GM19468 (cell line): ENCODE results near the gene BTBD19.
"Not testable (repeated sequence)": the region's sequence is repeated elsewhere in the genome, so short reads cannot be mapped to it uniquely, and the experiment has no call there.

Source experiments
- ATAC-seq: cut with Tn5 transposase; IDR thresholded peaks from one replicate; pipeline ENCODE4 v1.9.1; 2021; ENCODE audit warnings: mild to moderate bottlenecking, moderate library complexity, moderate number of reproducible peaks; ENCODE audit not compliant: unreplicated experiment; ENCODE audit errors: extremely low read depth

The BTBD19 gene

GRCh38 chr1:44807364-44808062 lies 810 bp upstream of the BTBD19 start:
- ATAC-seq = no peak

- ATAC-seq = no peak
Observed at GRCh38 chr1:44808938-44809917, 905 bp downstream of the BTBD19 start.

- no peak for ATAC-seq
Observed at GRCh38 chr1:44810101-44810761, 1.9 kb downstream of the BTBD19 start.

- not testable (repeated sequence) for ATAC-seq
Observed at GRCh38 chr1:44810762-44811105, 2.4 kb downstream of the BTBD19 start.

GRCh38 chr1:44811234-44811633 lies 2.9 kb downstream of the BTBD19 start:
- ATAC-seq = no peak

GRCh38 chr1:44812822-44813543 lies 4.7 kb downstream of the BTBD19 start:
- no peak for ATAC-seq

GRCh38 chr1:44815926-44816325 lies 7.6 kb downstream of the BTBD19 start:
- ATAC-seq = not testable (repeated sequence)

- no peak for ATAC-seq
Observed at GRCh38 chr1:44817307-44817706, 9.0 kb downstream of the BTBD19 start.

- no peak for ATAC-seq
Observed at GRCh38 chr1:44817771-44818495, 9.6 kb downstream of the BTBD19 start.

- ATAC-seq = no peak
Observed at GRCh38 chr1:44819196-44819607, 10.9 kb downstream of the BTBD19 start.

GRCh38 chr1:44819608-44820327 lies 11.4 kb downstream of the BTBD19 start:
- ATAC-seq = peak; percentile 68

GRCh38 chr1:44820328-44821239 lies 12.3 kb downstream of the BTBD19 start:
- ATAC-seq = no peak

- ATAC-seq = no peak
Observed at GRCh38 chr1:44821240-44821715, 13.0 kb downstream of the BTBD19 start.

GRCh38 chr1:44822131-44822701 lies 13.9 kb downstream of the BTBD19 start:
- no peak for ATAC-seq

GRCh38 chr1:44822981-44823451 lies 14.7 kb downstream of the BTBD19 start:
- no peak for ATAC-seq

GRCh38 chr1:44824392-44824791 lies 16.1 kb downstream of the BTBD19 start:
- ATAC-seq = not testable (repeated sequence)
